ENCODE data around the gene GRAMD4. TPM values are rescaled to one million over a fixed set of nuclear protein-coding genes. Genes with fewer than 3 reads are reported as not detected.

GRAMD4 gene
- total RNA-seq, 2 donors from 2014 or later = 38.0 to 43.3 TPM

DNA sequence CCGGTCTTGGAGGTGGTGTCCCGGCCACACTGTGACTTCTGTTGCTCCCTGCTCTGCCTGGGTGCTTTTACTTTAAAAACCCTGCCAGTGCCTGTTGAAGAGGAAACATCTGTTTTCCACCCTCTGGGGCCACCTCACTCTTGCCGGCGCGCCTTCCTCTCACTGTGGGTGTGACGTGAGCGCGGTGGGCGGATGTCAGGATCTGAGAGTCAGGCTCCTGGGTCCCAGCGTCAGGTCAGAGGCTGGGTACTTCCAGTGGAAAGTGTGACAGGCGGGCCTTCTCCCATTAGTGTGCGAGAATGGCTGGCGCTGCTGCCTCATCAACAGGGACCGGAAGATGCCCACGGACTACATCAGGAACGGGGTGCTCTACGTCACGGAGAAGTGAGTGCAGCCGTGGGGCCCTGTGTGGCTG is 54.2 kb downstream of the GRAMD4 start:
- H3K4me3 Mint-ChIP-seq = no peak overlapping the region
- H3K4me3 ChIP-seq (ENCODE audit: low read length) = no peak overlapping the region
- H3K36me3 ChIP-seq (ENCODE audit: control insufficient read depth, insufficient read depth, low read length) = no peaks in the 10 kb centered on the region
- 94 to 95% methylated on average over 18 to 19 of the region's 19 CpGs for WGBS, 2 experiments (ENCODE audit: insufficient coverage in 1 of 2, insufficient read length in 1 of 2)
- no peaks in the 10 kb centered on the region for H3K9me3 ChIP-seq (ENCODE audit: control insufficient read depth, low read length)
- H3K27me3 Mint-ChIP-seq (ENCODE audit: insufficient read depth) = no peaks in the 10 kb centered on the region
- TF ChIP-seq, protein P1, sequence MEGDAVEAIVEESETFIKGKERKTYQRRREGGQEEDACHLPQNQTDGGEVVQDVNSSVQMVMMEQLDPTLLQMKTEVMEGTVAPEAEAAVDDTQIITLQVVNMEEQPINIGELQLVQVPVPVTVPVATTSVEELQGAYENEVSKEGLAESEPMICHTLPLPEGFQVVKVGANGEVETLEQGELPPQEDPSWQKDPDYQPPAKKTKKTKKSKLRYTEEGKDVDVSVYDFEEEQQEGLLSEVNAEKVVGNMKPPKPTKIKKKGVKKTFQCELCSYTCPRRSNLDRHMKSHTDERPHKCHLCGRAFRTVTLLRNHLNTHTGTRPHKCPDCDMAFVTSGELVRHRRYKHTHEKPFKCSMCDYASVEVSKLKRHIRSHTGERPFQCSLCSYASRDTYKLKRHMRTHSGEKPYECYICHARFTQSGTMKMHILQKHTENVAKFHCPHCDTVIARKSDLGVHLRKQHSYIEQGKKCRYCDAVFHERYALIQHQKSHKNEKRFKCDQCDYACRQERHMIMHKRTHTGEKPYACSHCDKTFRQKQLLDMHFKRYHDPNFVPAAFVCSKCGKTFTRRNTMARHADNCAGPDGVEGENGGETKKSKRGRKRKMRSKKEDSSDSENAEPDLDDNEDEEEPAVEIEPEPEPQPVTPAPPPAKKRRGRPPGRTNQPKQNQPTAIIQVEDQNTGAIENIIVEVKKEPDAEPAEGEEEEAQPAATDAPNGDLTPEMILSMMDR (conservative IDR thresholded peaks at IDR 0.05) = no peak
- no peak overlapping the region for H3K9ac ChIP-seq (ENCODE audit: extremely low read depth, low read length, poor library complexity, severe bottlenecking)
- no peaks in the 10 kb centered on the region for H3K4me1 ChIP-seq (ENCODE audit: control insufficient read depth, insufficient read depth, low read length)
- no peaks in the 10 kb centered on the region for H3K27me3 ChIP-seq (ENCODE audit: control insufficient read depth, insufficient read depth, low read length, poor library complexity, severe bottlenecking)
- peaks cover 5% of the 10 kb centered on the region for H3K36me3 Mint-ChIP-seq (ENCODE audit: low read depth)
- no peaks in the 10 kb centered on the region for H3K4me1 Mint-ChIP-seq
- no peak overlapping the region for H3K27ac Mint-ChIP-seq
- H3K27ac ChIP-seq (ENCODE audit: low read depth, low read length) = no peak overlapping the region
- H3K9me3 Mint-ChIP-seq = no peaks in the 10 kb centered on the region
- no peak for DNase-seq

DNA sequence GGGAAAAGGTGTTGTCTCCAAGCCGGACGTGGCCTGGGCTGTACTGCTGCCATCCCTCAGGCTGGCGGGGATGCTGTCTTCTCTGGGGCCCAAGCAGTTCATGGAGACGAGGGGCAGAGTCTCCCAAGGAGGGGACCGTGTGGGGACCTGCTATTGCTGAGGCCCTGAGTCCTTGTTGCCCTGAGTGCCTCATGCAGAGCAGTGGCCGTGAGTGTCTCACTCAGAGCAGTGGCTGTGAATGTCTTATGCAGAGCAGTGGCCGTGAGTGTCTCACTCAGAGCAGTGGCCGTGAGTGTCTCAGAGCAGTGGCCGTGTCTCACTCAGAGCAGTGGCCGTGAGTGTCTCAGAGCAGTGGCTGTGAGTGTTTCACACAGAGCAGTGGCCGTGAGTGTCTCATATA is 54.7 kb downstream of the GRAMD4 start:
- no peaks in the 10 kb centered on the region for H3K4me1 ChIP-seq (ENCODE audit: control insufficient read depth, insufficient read depth, low read length)
- no peaks in the 10 kb centered on the region for H3K27me3 ChIP-seq (ENCODE audit: control insufficient read depth, insufficient read depth, low read length, poor library complexity, severe bottlenecking)
- H3K36me3 ChIP-seq (ENCODE audit: control insufficient read depth, insufficient read depth, low read length) = no peaks in the 10 kb centered on the region
- no peak overlapping the region for H3K9ac ChIP-seq (ENCODE audit: extremely low read depth, low read length, poor library complexity, severe bottlenecking)
- H3K36me3 Mint-ChIP-seq (ENCODE audit: low read depth) = peaks cover 3% of the 10 kb centered on the region
- no peak overlapping the region for H3K27ac Mint-ChIP-seq
- TF ChIP-seq, protein P1 (conservative IDR thresholded peaks at IDR 0.05) = no peak
- no peaks in the 10 kb centered on the region for H3K4me1 Mint-ChIP-seq
- no peak overlapping the region for H3K4me3 ChIP-seq (ENCODE audit: low read length)
- no peaks in the 10 kb centered on the region for H3K27me3 Mint-ChIP-seq (ENCODE audit: insufficient read depth)
- DNase-seq = no peak
- WGBS, 2 experiments (ENCODE audit: insufficient coverage in 1 of 2, insufficient read length in 1 of 2) = 94 to 96% methylated on average over 11 of the region's 11 CpGs
- no peaks in the 10 kb centered on the region for H3K9me3 ChIP-seq (ENCODE audit: control insufficient read depth, low read length)
- H3K4me3 Mint-ChIP-seq = no peak overlapping the region
- no peak overlapping the region for H3K27ac ChIP-seq (ENCODE audit: low read depth, low read length)
- H3K9me3 Mint-ChIP-seq = no peaks in the 10 kb centered on the region

DNA sequence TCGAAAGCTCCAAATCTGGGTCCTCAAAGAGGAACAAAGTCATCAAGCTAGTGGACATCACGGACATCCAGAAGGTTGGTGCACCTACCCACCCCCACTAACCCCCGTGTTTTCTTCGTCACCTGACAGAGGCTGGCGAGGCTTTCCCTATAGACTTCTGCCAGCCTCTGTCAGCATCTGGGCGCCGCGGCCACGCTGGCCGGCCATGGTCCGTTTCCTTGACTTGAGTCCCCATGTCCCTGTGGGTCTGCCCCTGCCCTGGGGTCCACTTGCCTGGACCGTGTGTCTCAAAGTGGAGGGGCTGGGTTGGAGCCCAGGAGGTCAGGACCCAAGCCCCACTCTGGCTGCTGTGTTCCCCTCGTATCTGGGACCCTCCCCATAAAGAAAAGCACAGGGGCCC is 55.3 kb downstream of the GRAMD4 start:
- no peak overlapping the region for H3K27ac ChIP-seq (ENCODE audit: low read depth, low read length)
- no peaks in the 10 kb centered on the region for H3K9me3 Mint-ChIP-seq
- TF ChIP-seq, protein P1 (conservative IDR thresholded peaks at IDR 0.05) = no peak
- H3K4me3 Mint-ChIP-seq = no peak overlapping the region
- H3K27me3 ChIP-seq (ENCODE audit: control insufficient read depth, insufficient read depth, low read length, poor library complexity, severe bottlenecking) = no peaks in the 10 kb centered on the region
- H3K27me3 Mint-ChIP-seq (ENCODE audit: insufficient read depth) = no peaks in the 10 kb centered on the region
- H3K4me3 ChIP-seq (ENCODE audit: low read length) = no peak overlapping the region
- no peaks in the 10 kb centered on the region for H3K9me3 ChIP-seq (ENCODE audit: control insufficient read depth, low read length)
- H3K4me1 Mint-ChIP-seq = no peaks in the 10 kb centered on the region
- no peak overlapping the region for H3K27ac Mint-ChIP-seq
- H3K9ac ChIP-seq (ENCODE audit: extremely low read depth, low read length, poor library complexity, severe bottlenecking) = no peak overlapping the region
- WGBS, 2 experiments (ENCODE audit: insufficient coverage in 1 of 2, insufficient read length in 1 of 2) = 93 to 95% methylated on average over 12 to 13 of the region's 13 CpGs
- no peaks in the 10 kb centered on the region for H3K36me3 ChIP-seq (ENCODE audit: control insufficient read depth, insufficient read depth, low read length)
- H3K36me3 Mint-ChIP-seq (ENCODE audit: low read depth) = peaks cover 3% of the 10 kb centered on the region
- DNase-seq = no peak
- H3K4me1 ChIP-seq (ENCODE audit: control insufficient read depth, insufficient read depth, low read length) = no peaks in the 10 kb centered on the region
